ENCODE data around the gene MAGEB16.

The MAGEB16 gene

GRCh38 chrX:35798042-35798441 lies at the start of gene MAGEB16:
Gene MAGEB16 (plus strand): TSS chrX:35798342. CDS start chrX:35802197, 3,855 bp downstream.
- DNase-seq = no peak

- DNase-seq = no peak
These were observed 24.1 kb upstream of the MAGEB16 start for GRCh38 chrX:35773958-35774564.

- DNase-seq = no peak
These were observed 13.1 kb upstream of the MAGEB16 start for GRCh38 chrX:35785075-35785474.

DNA sequence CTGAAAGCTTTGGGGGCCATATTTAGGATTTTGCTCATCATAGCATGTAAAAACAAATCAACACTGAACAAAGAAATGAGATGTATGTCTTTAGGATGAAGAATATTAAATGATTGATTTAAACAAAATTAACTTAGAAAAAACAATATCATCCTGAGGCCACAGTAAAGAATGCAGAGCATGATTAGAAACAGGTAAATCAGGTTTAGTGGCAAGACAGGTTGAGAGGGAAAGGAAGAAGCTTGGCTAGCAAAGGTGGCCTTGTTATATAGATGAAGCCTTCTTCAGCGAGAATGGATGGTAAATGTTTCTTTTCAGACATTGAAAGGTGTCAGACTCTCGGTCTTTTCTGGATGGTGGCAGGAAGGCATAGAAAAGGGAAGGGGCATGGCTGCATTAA lies 11.9 kb upstream of the MAGEB16 start:
- DNase-seq = no peak

- no peak for DNase-seq
These were observed 10.3 kb upstream of the MAGEB16 start for GRCh38 chrX:35787867-35788266.

DNA sequence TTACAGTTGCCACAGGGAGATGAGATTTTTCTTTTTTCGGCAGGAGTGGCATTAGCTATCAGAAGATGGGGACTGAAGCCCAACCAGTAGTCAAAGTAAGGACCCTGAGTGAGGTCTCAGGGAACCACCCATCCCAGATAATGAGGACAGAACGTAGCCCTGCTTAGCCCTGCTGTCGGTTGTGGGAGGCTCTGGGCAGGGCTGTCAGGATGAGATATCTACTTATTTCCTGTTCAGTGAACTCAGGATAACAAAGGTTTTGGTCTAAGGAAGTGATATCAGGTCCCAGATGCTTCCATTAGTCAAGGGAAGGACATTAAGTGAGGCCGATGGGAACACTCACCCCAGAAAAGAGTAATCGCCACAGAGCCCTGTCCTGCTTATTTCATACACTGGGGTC lies 2.3 kb downstream of the MAGEB16 start:
- no peak for DNase-seq

DNA sequence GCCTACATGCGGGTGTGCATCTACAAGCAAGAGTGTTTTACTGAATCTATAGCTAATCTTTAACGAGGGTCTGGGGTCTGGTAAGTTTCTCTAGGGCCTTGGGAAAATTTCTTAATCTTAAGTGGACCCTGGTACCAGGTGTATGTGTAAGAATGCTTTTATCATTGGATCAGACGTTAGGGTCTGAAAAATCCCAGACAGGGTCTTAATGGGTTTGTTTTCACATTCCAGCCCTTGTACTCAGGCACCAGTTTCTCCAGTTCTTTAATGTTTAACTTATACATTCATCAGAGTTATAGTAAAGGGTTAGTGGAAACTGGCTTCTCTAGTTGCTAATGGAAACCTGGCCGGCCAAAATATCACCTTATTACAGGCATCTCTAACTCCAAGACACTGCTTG lies 11.6 kb downstream of the MAGEB16 start:
- DNase-seq = no peak

DNA sequence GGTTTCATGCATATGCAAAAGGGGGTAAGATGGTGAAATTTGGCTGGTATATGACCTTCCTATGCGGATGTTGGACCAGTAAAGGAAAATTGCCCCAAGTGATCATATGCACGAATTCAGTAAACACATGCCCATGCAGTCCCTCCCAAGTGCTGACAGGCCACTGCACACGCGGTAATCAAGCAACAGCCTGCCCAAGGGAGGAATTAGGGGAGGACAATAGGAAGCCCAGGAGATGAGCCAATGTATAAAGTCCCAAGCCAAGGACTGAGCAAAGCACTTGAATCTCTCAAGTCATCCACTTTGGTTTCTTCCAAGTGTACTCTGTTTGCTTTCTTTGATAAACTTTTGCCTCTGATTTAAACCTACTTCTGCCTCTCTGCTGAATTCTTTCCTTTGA lies 21.1 kb downstream of the MAGEB16 start:
- DNase-seq = no peak

DNA sequence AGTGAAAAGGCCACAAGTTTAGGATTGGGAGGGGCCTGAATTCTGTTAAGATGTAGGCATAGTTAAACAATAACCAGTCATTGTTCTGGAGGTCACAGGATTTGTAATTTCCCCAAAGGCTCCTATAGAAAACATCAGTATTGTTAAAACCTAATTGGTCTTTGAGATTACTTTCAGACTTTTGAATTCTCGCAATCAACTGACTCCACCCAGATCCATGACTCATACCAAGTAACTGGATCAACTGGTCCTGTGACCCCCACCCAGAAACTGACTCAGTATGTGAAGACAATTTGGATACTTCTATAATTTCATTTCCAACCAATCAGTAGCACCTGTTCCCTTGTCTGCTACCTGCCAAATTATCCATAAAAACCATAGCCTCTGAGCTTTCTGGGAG lies 28.4 kb downstream of the MAGEB16 start:
- no peak for DNase-seq

GRCh38 chrX:35829501-35829900 lies 31.4 kb downstream of the MAGEB16 start:
- DNase-seq = no peak

- DNase-seq = no peak
These were observed 43.7 kb downstream of the MAGEB16 start for GRCh38 chrX:35841872-35842271.

DNA sequence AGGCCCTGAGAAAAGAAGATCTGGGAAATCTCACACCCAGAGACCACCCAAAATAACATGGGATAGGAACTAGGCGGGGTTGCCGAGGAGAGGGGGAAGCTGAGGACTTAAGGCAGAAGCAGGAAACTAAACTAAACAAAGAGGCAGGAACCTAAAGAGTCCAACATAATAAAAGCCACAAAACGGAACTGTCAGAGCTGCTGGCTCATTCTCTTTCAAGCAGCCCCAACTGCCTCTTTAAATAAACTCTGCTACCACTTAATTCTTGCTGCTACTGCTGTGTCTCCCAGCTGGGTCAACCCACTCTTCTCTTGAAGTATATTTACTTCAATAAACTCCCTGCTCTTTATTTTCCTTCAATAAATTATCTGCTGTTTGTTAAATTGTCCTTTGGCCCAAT lies 44.5 kb downstream of the MAGEB16 start:
- no peak for DNase-seq

DNA sequence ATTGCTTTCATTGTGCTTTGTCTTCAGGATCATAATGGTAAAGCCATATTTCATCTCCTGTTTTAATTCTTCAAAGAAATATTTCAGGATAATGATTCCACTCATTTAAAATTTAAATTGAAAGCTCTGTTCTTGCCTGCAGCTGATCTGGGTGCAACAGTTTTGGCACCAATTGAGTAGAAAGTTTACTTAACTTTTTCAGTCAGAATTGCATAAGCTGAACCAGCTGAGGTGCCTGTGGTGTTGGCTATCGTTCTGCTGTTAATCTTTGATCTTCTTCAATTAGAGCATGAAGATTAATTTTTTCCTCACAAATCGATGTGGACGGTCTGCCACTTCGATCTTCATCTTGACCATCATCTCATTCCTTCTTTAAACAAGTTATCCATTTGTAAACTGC lies 49.6 kb downstream of the MAGEB16 start:
- no peak for DNase-seq

Measured in activated CD4-positive, alpha-beta T cell treated with anti-CD3 and anti-CD28 coated beads, Interleukin-2, amount 50 U/mL, for 48 hours (primary cell).